ENCODE data around the gene C9orf72. TPM values are rescaled to one million over a fixed set of nuclear protein-coding genes. Genes with fewer than 3 reads are reported as not detected.

The C9orf72 gene
- total and polyA plus RNA-seq, 2 of the 8 experiments (the other 6 are each of a cell fraction or from before 2014, with no cell fraction given): 7.2 to 17.5 TPM

DNA sequence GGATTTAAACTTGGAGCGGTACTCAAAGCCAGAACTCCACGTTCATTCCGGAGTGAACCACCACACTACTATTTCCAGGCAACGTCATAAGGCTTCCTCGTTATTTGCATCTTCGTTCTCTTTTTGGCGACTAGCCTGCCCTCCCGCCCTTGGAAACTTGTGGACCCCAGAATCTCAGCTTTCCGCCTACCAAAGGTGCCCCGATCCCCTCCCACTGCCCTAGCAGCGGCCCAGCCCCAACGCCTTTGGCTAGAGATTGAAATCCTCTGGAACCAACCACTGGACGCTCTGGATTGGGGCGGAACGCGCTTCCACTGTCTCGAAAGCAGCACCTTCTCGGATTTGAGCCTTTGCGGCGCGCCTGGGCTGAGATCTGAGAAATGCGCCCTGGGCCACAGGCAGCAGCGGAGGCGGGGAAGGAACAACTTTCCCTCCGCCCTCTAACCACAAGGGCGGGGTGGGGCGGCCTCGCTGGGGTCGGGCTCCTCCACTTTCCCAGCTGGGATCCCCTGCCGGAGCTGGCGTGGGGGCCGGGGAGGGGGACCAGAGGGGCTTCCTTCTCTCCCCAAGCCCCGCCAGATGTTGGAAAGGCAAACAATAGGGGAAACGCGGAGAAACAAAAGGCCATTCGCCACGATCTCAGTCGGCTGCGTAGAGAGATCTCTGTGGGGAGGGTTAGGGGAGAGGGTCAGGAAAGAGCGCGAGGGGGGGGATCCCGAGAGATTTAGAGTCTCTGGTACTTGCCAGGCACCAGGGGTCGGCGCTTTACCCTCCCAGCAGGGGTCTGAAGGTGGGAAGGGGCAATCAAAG, 45.0 kb downstream of the C9orf72 start:
- Histone ChIP-seq H2BK120ac (replicated peaks; ENCODE audit: low read depth, low read length) (no peak overlapping the region), H3K79me1 (ENCODE audit: low read depth, low read length) (no peaks in the 10 kb centered on the region; the same call in 1 of the 2 replicates), H3K9me3 (ENCODE audit: insufficient read depth in 2 of 2, low read depth in 1 of 2, low read length in 1 of 2) (no peaks in the 10 kb centered on the region), H3K56ac (replicated peaks; ENCODE audit: insufficient read length, low read depth, low read length) (no peak overlapping the region), H4K91ac (replicated peaks; ENCODE audit: insufficient read length, low read length) (peak overlapping the region; percentile 49), H2BK15ac (ENCODE audit: low read length) (peak overlapping the region; percentile 66; the same call in 1 of the 2 replicates), H3K9ac (replicated peaks in 1 of 4; ENCODE audit: extremely low read depth in 1 of 4, low read depth in 3 of 4, low read length in 3 of 4) (peak overlapping the region in 3 of 4 experiments; percentile 58 to 72 (median 68); a peak in 6 of 7 replicates), H2AFZ (ENCODE audit: low read length) (peak overlapping the region; percentile 62; the same call in 1 of the 2 replicates), H2BK20ac (ENCODE audit: low read length) (no peak overlapping the region), H3K23me2 (ENCODE audit: low read depth, low read length) (peaks cover 14% of the 10 kb centered on the region; the same call in 1 of the 2 replicates), H3K27me3 (replicated peaks in 1 of 4; ENCODE audit: control insufficient read depth in 3 of 4, extremely low read depth in 1 of 4, insufficient read depth in 3 of 4, low read length in 3 of 4) (peaks cover 0 to 3% (median under 1%) of the 10 kb centered on the region in 4 experiments; a peak in 2 of 7 replicates), H3K14ac (ENCODE audit: insufficient read length) (no peak overlapping the region), H3K4me2 (ENCODE audit: insufficient read depth in 1 of 2, low read depth in 2 of 2, low read length in 2 of 2) (peak overlapping the region; percentile 98), H3K4ac (replicated peaks; ENCODE audit: insufficient read length, low read depth, low read length) (no peak overlapping the region), H3K18ac (ENCODE audit: extremely low read depth, low read length) (peak overlapping the region; percentile 34; the same call in 1 of the 2 replicates), H3K4me1 (replicated peaks in 1 of 4; ENCODE audit: control insufficient read depth in 3 of 4, insufficient read depth in 4 of 4, low read length in 3 of 4) (peaks cover 2 to 11% (median 6%) of the 10 kb centered on the region in 4 experiments; a peak in 5 of 7 replicates), H3K36me3 (ENCODE audit: control insufficient read depth in 2 of 4, insufficient read depth in 4 of 4, low read length in 3 of 4) (no peaks in the 10 kb centered on the region), H3K79me2 (ENCODE audit: control insufficient read depth in 1 of 2, insufficient read depth in 2 of 2, low read length in 2 of 2) (peaks cover 0 to 4% of the 10 kb centered on the region in 2 experiments; a peak in 1 of 4 replicates), H3K27ac (ENCODE audit: low read depth, low read length) (peak overlapping the region; percentile 67; the same call in 1 of the 2 replicates), H4K20me1 (replicated peaks in 1 of 2; ENCODE audit: control insufficient read depth in 1 of 2, insufficient read depth in 2 of 2, low read length in 2 of 2) (no peaks in the 10 kb centered on the region), H3K4me3 (ENCODE audit: extremely low read depth in 1 of 4, insufficient read depth in 2 of 4, low read depth in 3 of 4, low read length in 4 of 4) (peak overlapping the region; percentile 79 to 95 (median 86)), H3K23ac (ENCODE audit: insufficient read length) (no peak overlapping the region), H4K5ac (ENCODE audit: insufficient read length, low read depth, low read length) (no peak overlapping the region), H2BK5ac (ENCODE audit: low read depth, low read length) (peak overlapping the region; percentile 17; the same call in 1 of the 2 replicates), H2AK5ac (ENCODE audit: low read depth, low read length) (no peak overlapping the region), H4K8ac (ENCODE audit: extremely low read depth, insufficient read depth, low read length) (peak overlapping the region; percentile 54), H2BK12ac (ENCODE audit: low read depth, low read length) (0 out of 2 replicates have a peak overlapping the region, but pooled peaks have one; percentile 75)
- 2% methylated on average over 36 of the region's 44 CpGs; no CpG with 5 or more reads in 1 of the 2 experiments for WGBS, 2 experiments (ENCODE audit: extremely low coverage in 1 of 2, insufficient coverage in 1 of 2, insufficient read length in 1 of 2, insufficient replicate concordance in 2 of 2, low coverage in 1 of 2, low lambda C conversion rate in 2 of 2, missing lambda C conversion rate in 1 of 2)
- FAIRE-seq (no peak), DNase-seq (ENCODE audit: low read depth in 1 of 2, low spot score in 2 of 2) (peak; percentile 63 to 82)
- CTCF ChIA-PET (ENCODE audit: partially characterized antibody): interaction anchor here (0.6 to 1.6 kb wide), 6 partner anchors 8 to 218 kb away, joined by 3 to 6 read pairs (median 4); no protein-coding TSS in a partner anchor
- POLR2A ChIA-PET (ENCODE audit: partially characterized antibody): interaction anchor here (0.8 to 1.6 kb wide), 2 partner anchors 18 to 198 kb away, joined by 3 to 4 read pairs; no protein-coding TSS in a partner anchor
- 0 out of 4 replicates have a peak, but pooled peaks have one; percentile 4 to 8 for TF ChIP-seq RAD21 (IDR thresholded peaks at IDR 0.05 in 1 of 2, conservative IDR thresholded peaks at IDR 0.05 in 1 of 2; ENCODE audit: low read depth in 2 of 2, low read length in 2 of 2)
- TF ChIP-seq EGR1 (IDR thresholded peaks at IDR 0.05; ENCODE audit: borderline replicate concordance, low read depth, low read length): 0 out of 2 replicates have a peak, but pooled peaks have one; percentile 7
- peak; percentile 62; the same call in 1 of the 2 replicates for TF ChIP-seq TBP (IDR thresholded peaks at IDR 0.05; ENCODE audit: low read depth, low read length)
- TF ChIP-seq ZNF274 (IDR thresholded peaks at IDR 0.05; ENCODE audit: borderline replicate concordance, extremely low read depth, low read length): no peak
- peak in 1 of 2 experiments; percentile 40; a peak in 1 of 3 replicates for TF ChIP-seq POLR2A (IDR thresholded peaks at IDR 0.05; ENCODE audit: control extremely low read depth in 1 of 2, low read depth in 2 of 2, low read length in 2 of 2)
- TF ChIP-seq, protein P1, sequence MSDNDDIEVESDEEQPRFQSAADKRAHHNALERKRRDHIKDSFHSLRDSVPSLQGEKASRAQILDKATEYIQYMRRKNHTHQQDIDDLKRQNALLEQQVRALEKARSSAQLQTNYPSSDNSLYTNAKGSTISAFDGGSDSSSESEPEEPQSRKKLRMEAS (IDR thresholded peaks at IDR 0.05): peak; percentile 21; the same call in 1 of the 2 replicates
- TF ChIP-seq MAFK (IDR thresholded peaks at IDR 0.05; ENCODE audit: low read depth, low read length): no peak
- peak; percentile 87 for TF ChIP-seq ASH2L (IDR thresholded peaks at IDR 0.05; ENCODE audit: low read length)
- peak; percentile 25; the same call in 1 of the 2 replicates for TF ChIP-seq SP1 (IDR thresholded peaks at IDR 0.05; ENCODE audit: low read depth, low read length)
